HG03280 (cell line): ENCODE data around the gene MYO7B.
A peak's percentile ranks its signal among the peaks of the same experiment; 100 is the strongest.

ENCODE experiments used
- ATAC-seq: cut with Tn5 transposase; IDR thresholded peaks from one replicate; pipeline ENCODE4 v1.9.1; 2021; ENCODE audit warnings: mild to moderate bottlenecking, moderate library complexity; ENCODE audit not compliant: unreplicated experiment

Gene MYO7B

GRCh38 chr2:127586136-127586535 lies 50.7 kb downstream of the MYO7B start:
- no peak for ATAC-seq

GRCh38 chr2:127586746-127587295 lies 51.3 kb downstream of the MYO7B start:
- no peak for ATAC-seq

GRCh38 chr2:127588241-127588640 lies 52.8 kb downstream of the MYO7B start:
- ATAC-seq: no peak

- no peak for ATAC-seq
These were observed 53.9 kb downstream of the MYO7B start for GRCh38 chr2:127589358-127589757.

- ATAC-seq: no peak
These were observed 54.4 kb downstream of the MYO7B start for GRCh38 chr2:127589841-127590240.

GRCh38 chr2:127590386-127591190 lies 55.1 kb downstream of the MYO7B start:
- ATAC-seq: no peak

- ATAC-seq: peak; percentile 60
These were observed 55.9 kb downstream of the MYO7B start for GRCh38 chr2:127591221-127591923.

- ATAC-seq: no peak
These were observed 57.3 kb downstream of the MYO7B start for GRCh38 chr2:127592761-127593227.

- ATAC-seq: no peak
These were observed 58.0 kb downstream of the MYO7B start for GRCh38 chr2:127593228-127594115.

- no peak for ATAC-seq
These were observed 58.7 kb downstream of the MYO7B start for GRCh38 chr2:127594116-127594591.

- no peak for ATAC-seq
These were observed 61.0 kb downstream of the MYO7B start for GRCh38 chr2:127596311-127597045.

- no peak for ATAC-seq
These were observed 61.8 kb downstream of the MYO7B start for GRCh38 chr2:127597046-127597983.

- ATAC-seq: no peak
These were observed 62.5 kb downstream of the MYO7B start for GRCh38 chr2:127597984-127598380.

GRCh38 chr2:127598711-127599110 lies 63.2 kb downstream of the MYO7B start:
- no peak for ATAC-seq

GRCh38 chr2:127599211-127599610 lies 63.7 kb downstream of the MYO7B start:
- no peak for ATAC-seq

GRCh38 chr2:127604986-127605385 lies 69.5 kb downstream of the MYO7B start:
- ATAC-seq: no peak

- ATAC-seq: no peak
These were observed 70.3 kb downstream of the MYO7B start for GRCh38 chr2:127605691-127606263.

GRCh38 chr2:127606625-127607398 lies 71.3 kb downstream of the MYO7B start:
- ATAC-seq: no peak
